A549 (cell line): ENCODE data around the gene MYB.

Source experiments
- CTCF ChIP-seq: fragments of >200 bp; sonication (Bioruptor Twin); formaldehyde crosslinking; IDR thresholded peaks from 3 replicates; pipeline ENCODE4 v1.5.1; 2016
- EHMT2 ChIP-seq: fragments of 200-600 bp; sonication (generic); IDR thresholded peaks from 2 replicates; pipeline ENCODE4 v1.6.1; 2016; ENCODE audit warnings: antibody characterized with exemption, low read depth, mild to moderate bottlenecking, moderate library complexity
- EP300 ChIP-seq, 2 experiments: fragments of >200 bp; sonication (Bioruptor Twin); formaldehyde crosslinking; IDR thresholded peaks; 2 replicates in 1 of 2; 3 replicates in 1 of 2; pipeline ENCODE4 v1.6.1; 2016 to 2017
- KDM1A ChIP-seq: fragments of 200-600 bp; sonication (generic); IDR thresholded peaks from 2 replicates; pipeline ENCODE4 v1.6.1; 2016; ENCODE audit warnings: low read depth, mild to moderate bottlenecking
- POLR2A ChIP-seq: IDR thresholded peaks from 2 replicates; pipeline ENCODE4 v1.6.1; 2012; ENCODE audit warnings: mild to moderate bottlenecking, low read length
- RAD21 ChIP-seq, 2 experiments: fragments of >200 bp in 1 of 2; sonication (Bioruptor Twin) in 1 of 2; formaldehyde crosslinking in 1 of 2; IDR thresholded peaks in 1 of 2; conservative IDR thresholded peaks in 1 of 2; 2 replicates in 1 of 2; 3 replicates in 1 of 2; pipeline ENCODE4 v1.6.1; 2012 to 2018; ENCODE audit warnings: inconsistent platforms in 1 of 2
- RCOR1 ChIP-seq: fragments of 150-350 bp; IDR thresholded peaks from 2 replicates; pipeline ENCODE4 v1.6.1; 2014; ENCODE audit warnings: antibody characterized with exemption, low read length, low read depth
- RNF2 ChIP-seq: fragments of 200-600 bp; sonication (generic); IDR thresholded peaks from 2 replicates; pipeline ENCODE4 v1.6.1; 2016; ENCODE audit warnings: low read depth, mild to moderate bottlenecking, antibody characterized with exemption, moderate library complexity, borderline replicate concordance
- SMC3 ChIP-seq: fragments of >200 bp; sonication (Bioruptor Twin); formaldehyde crosslinking; IDR thresholded peaks from 3 replicates; pipeline ENCODE4 v1.6.1; 2018; ENCODE audit warnings: inconsistent platforms
- USF2 ChIP-seq: fragments of 450-650 bp; IDR thresholded peaks from 2 replicates; pipeline ENCODE4 v1.6.1; 2014; ENCODE audit warnings: antibody characterized with exemption
- ZNF302 ChIP-seq: fragments of 250-450 bp; sonication (Bioruptor Pico); IDR thresholded peaks from 2 replicates; pipeline ENCODE4 v1.9.0; 2021; ENCODE audit warnings: inconsistent platforms, mild to moderate bottlenecking, moderate library complexity
- ZSCAN20 ChIP-seq: fragments of 250-450 bp; sonication (Bioruptor Pico); IDR thresholded peaks from 2 replicates; pipeline ENCODE4 v1.8.0; 2022; ENCODE audit warnings: mild to moderate bottlenecking, moderate library complexity

- TF ChIP-seq CTCF (no peak), SMC3 (no peak), USF2 (no peak), EHMT2 (no peak), KDM1A (no peak), RAD21 (conservative IDR thresholded peaks at IDR 0.05 in 1 of 2, IDR thresholded peaks at IDR 0.05 in 1 of 2) (no peak), POLR2A (no peak), ZSCAN20 (CRISPR knock-in tag) (no peak), EP300 (IDR thresholded peaks at IDR 0.05) (no peak), RCOR1 (no peak), RNF2 (no peak), ZNF302 (CRISPR knock-in tag) (no peak)
These were observed 17.7 kb upstream of the MYB start for GRCh38 chr6:135163440-135163738.
